ENCODE data around the gene CCNE1.

The CCNE1 gene

GRCh38 chr19:29833614-29834261 lies 21.9 kb downstream of the CCNE1 start:
- Histone ChIP-seq H3K27me3 (ENCODE audit: insufficient read depth, low read length) (no peaks in the 10 kb centered on the region), H3K4ac (ENCODE audit: low read depth, low read length) (no peak overlapping the region), H3K9me3 (ENCODE audit: insufficient read depth, low read depth, low read length) (no peaks in the 10 kb centered on the region), H3K36me3 (ENCODE audit: control insufficient read depth in 1 of 2, insufficient read depth in 2 of 2, low read length in 2 of 2) (no peaks in the 10 kb centered on the region), H3K23ac (ENCODE audit: low read length) (no peak overlapping the region), H4K91ac (ENCODE audit: low read depth, low read length) (no peak overlapping the region), H3K27ac (ENCODE audit: low read depth, low read length) (no peak overlapping the region), H3K4me1 (ENCODE audit: control insufficient read depth in 1 of 2, insufficient read depth in 2 of 2, low read length in 2 of 2) (peaks cover 0 to 3% of the 10 kb centered on the region in 2 experiments), H3K4me2 (ENCODE audit: low read length) (no peak overlapping the region), H3K9ac (ENCODE audit: low read length) (no peak overlapping the region), H3K4me3 (ENCODE audit: low read depth, low read length) (no peak overlapping the region), H3K18ac (ENCODE audit: low read length) (no peak overlapping the region), H3K14ac (ENCODE audit: low read length) (no peak overlapping the region), H2BK120ac (ENCODE audit: insufficient read depth, low read length, poor library complexity) (no peak overlapping the region), H3K79me2 (ENCODE audit: control insufficient read depth, insufficient read depth, low read length, poor library complexity) (no peaks in the 10 kb centered on the region), H2BK5ac (ENCODE audit: low read depth, low read length, poor library complexity) (no peak overlapping the region), H2BK12ac (ENCODE audit: low read length) (no peak overlapping the region), H4K8ac (ENCODE audit: low read depth, low read length) (no peak overlapping the region), H4K12ac (ENCODE audit: low read depth, low read length) (no peak overlapping the region), H3K79me1 (ENCODE audit: low read length) (no peaks in the 10 kb centered on the region), H2AK5ac (ENCODE audit: low read length) (no peak overlapping the region), H2AFZ (ENCODE audit: insufficient read depth, low read length, poor library complexity) (no peak overlapping the region)
- no CpG with 5 or more reads among the region's 12 CpGs for WGBS (ENCODE audit: extremely low coverage, insufficient coverage, insufficient read length)
- no peak for DNase-seq

- Histone ChIP-seq H3K79me1 (ENCODE audit: low read length) (no peaks in the 10 kb centered on the region), H3K4ac (ENCODE audit: low read depth, low read length) (no peak overlapping the region), H4K8ac (ENCODE audit: low read depth, low read length) (no peak overlapping the region), H2BK120ac (ENCODE audit: insufficient read depth, low read length, poor library complexity) (no peak overlapping the region), H3K27ac (ENCODE audit: low read depth, low read length) (no peak overlapping the region), H2BK5ac (ENCODE audit: low read depth, low read length, poor library complexity) (no peak overlapping the region), H2AFZ (ENCODE audit: insufficient read depth, low read length, poor library complexity) (no peak overlapping the region), H3K27me3 (ENCODE audit: insufficient read depth, low read length) (no peaks in the 10 kb centered on the region), H2BK12ac (ENCODE audit: low read length) (no peak overlapping the region), H3K18ac (ENCODE audit: low read length) (no peak overlapping the region), H3K9ac (ENCODE audit: low read length) (no peak overlapping the region), H4K91ac (ENCODE audit: low read depth, low read length) (no peak overlapping the region), H2AK5ac (ENCODE audit: low read length) (no peak overlapping the region), H3K79me2 (ENCODE audit: control insufficient read depth, insufficient read depth, low read length, poor library complexity) (no peaks in the 10 kb centered on the region), H3K9me3 (ENCODE audit: insufficient read depth, low read depth, low read length) (no peaks in the 10 kb centered on the region), H3K36me3 (ENCODE audit: control insufficient read depth in 1 of 2, insufficient read depth in 2 of 2, low read length in 2 of 2) (no peaks in the 10 kb centered on the region), H4K12ac (ENCODE audit: low read depth, low read length) (no peak overlapping the region), H3K23ac (ENCODE audit: low read length) (no peak overlapping the region), H3K4me2 (ENCODE audit: low read length) (no peak overlapping the region), H3K14ac (ENCODE audit: low read length) (no peak overlapping the region), H3K4me1 (ENCODE audit: control insufficient read depth in 1 of 2, insufficient read depth in 2 of 2, low read length in 2 of 2) (peaks cover 0 to 3% of the 10 kb centered on the region in 2 experiments), H3K4me3 (ENCODE audit: low read depth, low read length) (no peak overlapping the region)
- peak; percentile 51 to 53 for DNase-seq
- WGBS (ENCODE audit: extremely low coverage, insufficient coverage, insufficient read length): no CpG with 5 or more reads among the region's 17 CpGs
These were observed 23.4 kb downstream of the CCNE1 start for GRCh38 chr19:29834991-29835846.

GRCh38 chr19:29836409-29836825 lies 24.6 kb downstream of the CCNE1 start:
- Histone ChIP-seq H2AFZ (ENCODE audit: insufficient read depth, low read length, poor library complexity) (no peak overlapping the region), H3K4me1 (ENCODE audit: control insufficient read depth in 1 of 2, insufficient read depth in 2 of 2, low read length in 2 of 2) (peaks cover 8 to 11% of the 10 kb centered on the region in 2 experiments), H3K9ac (ENCODE audit: low read length) (no peak overlapping the region), H3K27me3 (ENCODE audit: insufficient read depth, low read length) (no peaks in the 10 kb centered on the region), H3K23ac (ENCODE audit: low read length) (no peak overlapping the region), H2BK12ac (ENCODE audit: low read length) (no peak overlapping the region), H3K9me3 (ENCODE audit: insufficient read depth, low read depth, low read length) (no peaks in the 10 kb centered on the region), H2AK5ac (ENCODE audit: low read length) (no peak overlapping the region), H3K4me3 (ENCODE audit: low read depth, low read length) (no peak overlapping the region), H3K79me2 (ENCODE audit: control insufficient read depth, insufficient read depth, low read length, poor library complexity) (peaks cover 2% of the 10 kb centered on the region), H2BK120ac (ENCODE audit: insufficient read depth, low read length, poor library complexity) (no peak overlapping the region), H4K12ac (ENCODE audit: low read depth, low read length) (no peak overlapping the region), H2BK5ac (ENCODE audit: low read depth, low read length, poor library complexity) (no peak overlapping the region), H3K79me1 (ENCODE audit: low read length) (peaks cover 4% of the 10 kb centered on the region), H3K4ac (ENCODE audit: low read depth, low read length) (no peak overlapping the region), H4K8ac (ENCODE audit: low read depth, low read length) (no peak overlapping the region), H3K27ac (ENCODE audit: low read depth, low read length) (no peak overlapping the region), H3K4me2 (ENCODE audit: low read length) (no peak overlapping the region), H3K36me3 (ENCODE audit: control insufficient read depth in 1 of 2, insufficient read depth in 2 of 2, low read length in 2 of 2) (no peaks in the 10 kb centered on the region), H4K91ac (ENCODE audit: low read depth, low read length) (no peak overlapping the region), H3K18ac (ENCODE audit: low read length) (no peak overlapping the region), H3K14ac (ENCODE audit: low read length) (no peak overlapping the region)
- DNase-seq: no peak
- no CpG with 5 or more reads among the region's 5 CpGs for WGBS (ENCODE audit: extremely low coverage, insufficient coverage, insufficient read length)

GRCh38 chr19:29837448-29837981 lies 25.7 kb downstream of the CCNE1 start:
- Histone ChIP-seq H2AFZ (ENCODE audit: insufficient read depth, low read length, poor library complexity) (no peak overlapping the region), H3K18ac (ENCODE audit: low read length) (no peak overlapping the region), H3K9ac (ENCODE audit: low read length) (no peak overlapping the region), H4K8ac (ENCODE audit: low read depth, low read length) (no peak overlapping the region), H3K4me3 (ENCODE audit: low read depth, low read length) (no peak overlapping the region), H3K4me1 (ENCODE audit: control insufficient read depth in 1 of 2, insufficient read depth in 2 of 2, low read length in 2 of 2) (peaks cover 15 to 17% of the 10 kb centered on the region in 2 experiments), H2BK120ac (ENCODE audit: insufficient read depth, low read length, poor library complexity) (no peak overlapping the region), H3K14ac (ENCODE audit: low read length) (no peak overlapping the region), H3K4ac (ENCODE audit: low read depth, low read length) (no peak overlapping the region), H4K91ac (ENCODE audit: low read depth, low read length) (no peak overlapping the region), H2BK12ac (ENCODE audit: low read length) (no peak overlapping the region), H3K79me2 (ENCODE audit: control insufficient read depth, insufficient read depth, low read length, poor library complexity) (peaks cover 2% of the 10 kb centered on the region), H3K27me3 (ENCODE audit: insufficient read depth, low read length) (no peaks in the 10 kb centered on the region), H3K79me1 (ENCODE audit: low read length) (peaks cover 4% of the 10 kb centered on the region), H2AK5ac (ENCODE audit: low read length) (no peak overlapping the region), H2BK5ac (ENCODE audit: low read depth, low read length, poor library complexity) (no peak overlapping the region), H3K4me2 (ENCODE audit: low read length) (no peak overlapping the region), H3K27ac (ENCODE audit: low read depth, low read length) (no peak overlapping the region), H4K12ac (ENCODE audit: low read depth, low read length) (no peak overlapping the region), H3K23ac (ENCODE audit: low read length) (no peak overlapping the region), H3K36me3 (ENCODE audit: control insufficient read depth in 1 of 2, insufficient read depth in 2 of 2, low read length in 2 of 2) (no peaks in the 10 kb centered on the region), H3K9me3 (ENCODE audit: insufficient read depth, low read depth, low read length) (no peaks in the 10 kb centered on the region)
- WGBS (ENCODE audit: extremely low coverage, insufficient coverage, insufficient read length): no CpG with 5 or more reads among the region's 6 CpGs
- DNase-seq: no peak

All from trophoblast cell (in vitro differentiated cells and primary cell).